HCT116 (cell line): Measurements from ENCODE around the gene EFCAB5. TPM values are rescaled to one million over a fixed set of nuclear protein-coding genes. Genes with fewer than 3 reads are reported as not detected.

Experiments
- ATAC-seq: fragments of 200-7000 bp; cut with Tn5 transposase; 2 replicates; pipeline ENCODE4 v1.9.1; 2020; ENCODE audit warnings: mild to moderate bottlenecking, moderate library complexity
- BruUV-seq: library from RNA; stranded (reverse); fragments of 400-500 nt; replicated peaks from 2 replicates; lab custom pipeline; 2021; lab: Mats Ljungman, UMichigan
- CTCF ChIA-PET: fragments of 300-600 bp; sonication (Branson Sonifier 250); formaldehyde crosslinking; loops from one replicate; lab custom pipeline; 2021; ENCODE audit warnings: antibody characterized with exemption; lab: Charles Lee
- POLR2A ChIA-PET: fragments of 300-600, 350-600 bp; sonication (Branson Sonifier 250); formaldehyde crosslinking; loops from one replicate; lab custom pipeline; 2021; ENCODE audit warnings: antibody characterized with exemption; lab: Charles Lee
- RAD21 ChIA-PET, 2 experiments: fragments of 300-600 bp; sonication (Branson Sonifier 250); formaldehyde crosslinking; loops; one replicate each; lab custom pipeline; 2023; ENCODE audit warnings: low total read pairs in 2 of 2; ENCODE audit not compliant: uncharacterized antibody in 2 of 2, unreplicated experiment in 2 of 2, low non-redundant PET in 1 of 2; lab: Charles Lee
- DNase-seq: peaks from one replicate; pipeline ENCODE4 v3.0.0-alpha.2; 2010; ENCODE audit warnings: low read depth, low spot score
- H2AFZ ChIP-seq: fragments of 200-600 bp; shearing (Covaris generic), sonication (generic); 2 replicates; pipeline ENCODE4 v1.6.1; 2017; ENCODE audit warnings: low read depth, mixed run types, mixed read lengths, antibody characterized with exemption, low read length; ENCODE audit not compliant: poor library complexity, severe bottlenecking
- H3K27ac ChIP-seq: 2 replicates; pipeline ENCODE4 v1.5.1; 2012; ENCODE audit warnings: low read depth, low read length
- H3K27me3 ChIP-seq: fragments of 200-600 bp; sonication (generic); 2 replicates; pipeline ENCODE4 v1.6.1; 2016; ENCODE audit warnings: mixed run types, low read length, mixed read lengths; ENCODE audit not compliant: insufficient read depth
- H3K36me3 ChIP-seq, 2 experiments: fragments of 200-500 bp in 1 of 2; fragments of 200-600 bp in 1 of 2; sonication (Bioruptor generic) in 1 of 2; sonication (generic) in 1 of 2; 2 replicates each; pipeline versions ENCODE4 v1.5.1 to v1.6.1; 2014 to 2016; ENCODE audit warnings: low read length in 2 of 2, inconsistent platforms in 1 of 2, mixed read lengths in 1 of 2, mixed run types in 1 of 2; ENCODE audit not compliant: insufficient read depth in 2 of 2, control insufficient read depth in 1 of 2
- H3K4me1 ChIP-seq, 2 experiments: fragments of 200-600 bp in 1 of 2; sonication (generic) in 1 of 2; 2 replicates each; pipeline versions ENCODE4 v1.5.1 to v1.6.1; 2012 to 2017; ENCODE audit warnings: low read length in 2 of 2, inconsistent platforms in 1 of 2, mild to moderate bottlenecking in 1 of 2, mixed read lengths in 1 of 2, mixed run types in 1 of 2, moderate library complexity in 1 of 2; ENCODE audit not compliant: insufficient read depth in 2 of 2, control insufficient read depth in 1 of 2
- H3K4me2 ChIP-seq: fragments of 200-600 bp; sonication (generic); 2 replicates; pipeline ENCODE4 v1.6.1; 2017; ENCODE audit warnings: mixed run types, low read length, mixed read lengths
- H3K4me3 ChIP-seq, 2 experiments: fragments of 200-600 bp in 1 of 2; sonication (generic) in 1 of 2; replicated peaks in 1 of 2; 2 replicates each; pipeline ENCODE4 v1.5.1; 2011 to 2016; ENCODE audit warnings: low read length in 2 of 2, control low read depth in 1 of 2, low read depth in 1 of 2, mild to moderate bottlenecking in 1 of 2, mixed read lengths in 1 of 2, mixed run types in 1 of 2
- H3K79me2 ChIP-seq: fragments of 200-600 bp; sonication (generic); 2 replicates; pipeline ENCODE4 v1.6.1; 2017; ENCODE audit warnings: mild to moderate bottlenecking, mixed run types, low read length, moderate library complexity, mixed read lengths; ENCODE audit not compliant: insufficient read depth
- H3K9ac ChIP-seq: fragments of 200-600 bp; sonication (generic); 2 replicates; pipeline ENCODE4 v1.6.1; 2016; ENCODE audit warnings: low read length, mixed read lengths
- H3K9me2 ChIP-seq: fragments of 200-600 bp; sonication (generic), shearing (Covaris generic); 2 replicates; pipeline ENCODE4 v1.6.1; 2017; ENCODE audit warnings: mixed run types, mild to moderate bottlenecking, moderate library complexity; ENCODE audit not compliant: insufficient read depth
- H3K9me3 ChIP-seq, 2 experiments: fragments of 200-500 bp in 1 of 2; fragments of 200-600 bp in 1 of 2; sonication (Bioruptor generic) in 1 of 2; sonication (generic) in 1 of 2; 2 replicates each; pipeline ENCODE4 v1.6.1; 2014 to 2017; ENCODE audit warnings: low read length in 2 of 2, mixed read lengths in 2 of 2, inconsistent platforms in 1 of 2, low read depth in 1 of 2, mild to moderate bottlenecking in 1 of 2, mixed run types in 1 of 2, moderate library complexity in 1 of 2; ENCODE audit not compliant: control insufficient read depth in 1 of 2, insufficient read depth in 1 of 2
- H4K20me1 ChIP-seq: fragments of 200-600 bp; sonication (generic), shearing (Covaris generic); 2 replicates; pipeline ENCODE4 v1.6.1; 2017; ENCODE audit warnings: mixed run types, mild to moderate bottlenecking, moderate library complexity; ENCODE audit not compliant: insufficient read depth
- CBX3 ChIP-seq: IDR thresholded peaks from 2 replicates; pipeline ENCODE4 v1.6.1; 2012; ENCODE audit warnings: low read depth
- CEBPB ChIP-seq: IDR thresholded peaks from 2 replicates; pipeline ENCODE4 v1.6.1; 2012; ENCODE audit warnings: low read depth
- ELF1 ChIP-seq: IDR thresholded peaks from 2 replicates; pipeline ENCODE4 v1.6.1; 2012; ENCODE audit warnings: low read depth, borderline replicate concordance
- EZH2 ChIP-seq: fragments of 200-600 bp; sonication (generic); IDR thresholded peaks from 2 replicates; pipeline ENCODE4 v1.6.1; 2017; ENCODE audit warnings: antibody characterized with exemption, mixed run types
- RAD21 ChIP-seq: IDR thresholded peaks from 2 replicates; pipeline ENCODE4 v1.6.1; 2012; ENCODE audit warnings: low read depth, mild to moderate bottlenecking
- TCF7L2 ChIP-seq: IDR thresholded peaks from 2 replicates; pipeline ENCODE4 v1.7.0; 2011; ENCODE audit warnings: borderline replicate concordance, inconsistent platforms; ENCODE audit not compliant: insufficient read depth, insufficient read length; ENCODE audit errors: extremely low read depth
- ZFX ChIP-seq: fragments of 450-650 bp; IDR thresholded peaks from 2 replicates; pipeline ENCODE4 v1.6.1; 2017
- intact Hi-C: fragments of 100-400 bp; cut with micrococcal nuclease; formaldehyde crosslinking; loops from 2 replicates; pipeline ENCODE4 v1.10.0; 2022
- total RNA-seq: library from RNA; stranded (reverse); gene quantifications from one replicate; pipeline ENCODE4 v1.2.1, GENCODE V29; 2021; ENCODE audit not compliant: unreplicated experiment
- TF ChIP-seq, protein P1 (sequence below): IDR thresholded peaks from 2 replicates; pipeline ENCODE4 v1.6.1; 2011; ENCODE audit warnings: mild to moderate bottlenecking, low read length, moderate library complexity; ENCODE audit not compliant: insufficient replicate concordance; ENCODE audit errors: extremely low read depth
- TF ChIP-seq, protein P2 (sequence below): IDR thresholded peaks from 2 replicates; pipeline ENCODE4 v1.6.1; 2012; ENCODE audit warnings: low read depth

EFCAB5 gene
- total RNA-seq, 1 experiment from 2014 or later = 0.17 TPM

DNA sequence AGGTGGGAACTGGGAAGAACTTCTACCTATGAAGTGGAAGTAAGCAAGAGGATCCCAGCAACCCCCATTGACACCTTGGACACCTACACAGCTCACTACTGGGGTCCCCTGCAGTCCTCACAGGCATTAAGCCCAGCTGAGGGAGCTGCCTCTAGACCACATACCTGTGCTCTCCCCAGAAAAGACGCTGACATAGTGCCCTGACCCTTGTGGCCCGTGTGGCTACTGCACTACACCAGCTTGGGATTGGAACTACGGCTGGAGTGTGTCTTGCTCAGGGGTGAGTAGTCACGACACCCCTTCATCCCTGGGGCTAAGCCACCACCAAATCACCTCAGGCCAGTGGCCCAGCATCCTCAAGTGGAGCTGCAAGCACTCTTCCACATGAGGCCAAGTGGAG is 120.9 kb downstream of the EFCAB5 start:
- ChIA-PET POLR2A (no interaction called here), CTCF (no interaction called here), RAD21 (no interaction called here)
- no TSS peak for BruUV-seq
- intact Hi-C loops = no loop called here
- TF ChIP-seq, protein P1, sequence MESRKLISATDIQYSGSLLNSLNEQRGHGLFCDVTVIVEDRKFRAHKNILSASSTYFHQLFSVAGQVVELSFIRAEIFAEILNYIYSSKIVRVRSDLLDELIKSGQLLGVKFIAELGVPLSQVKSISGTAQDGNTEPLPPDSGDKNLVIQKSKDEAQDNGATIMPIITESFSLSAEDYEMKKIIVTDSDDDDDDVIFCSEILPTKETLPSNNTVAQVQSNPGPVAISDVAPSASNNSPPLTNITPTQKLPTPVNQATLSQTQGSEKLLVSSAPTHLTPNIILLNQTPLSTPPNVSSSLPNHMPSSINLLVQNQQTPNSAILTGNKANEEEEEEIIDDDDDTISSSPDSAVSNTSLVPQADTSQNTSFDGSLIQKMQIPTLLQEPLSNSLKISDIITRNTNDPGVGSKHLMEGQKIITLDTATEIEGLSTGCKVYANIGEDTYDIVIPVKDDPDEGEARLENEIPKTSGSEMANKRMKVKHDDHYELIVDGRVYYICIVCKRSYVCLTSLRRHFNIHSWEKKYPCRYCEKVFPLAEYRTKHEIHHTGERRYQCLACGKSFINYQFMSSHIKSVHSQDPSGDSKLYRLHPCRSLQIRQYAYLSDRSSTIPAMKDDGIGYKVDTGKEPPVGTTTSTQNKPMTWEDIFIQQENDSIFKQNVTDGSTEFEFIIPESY = no peak
- TF ChIP-seq CEBPB = no peak
- no peak for TF ChIP-seq CBX3
- TF ChIP-seq RAD21 = no peak
- TF ChIP-seq EZH2 = no peak
- TF ChIP-seq, protein P2, sequence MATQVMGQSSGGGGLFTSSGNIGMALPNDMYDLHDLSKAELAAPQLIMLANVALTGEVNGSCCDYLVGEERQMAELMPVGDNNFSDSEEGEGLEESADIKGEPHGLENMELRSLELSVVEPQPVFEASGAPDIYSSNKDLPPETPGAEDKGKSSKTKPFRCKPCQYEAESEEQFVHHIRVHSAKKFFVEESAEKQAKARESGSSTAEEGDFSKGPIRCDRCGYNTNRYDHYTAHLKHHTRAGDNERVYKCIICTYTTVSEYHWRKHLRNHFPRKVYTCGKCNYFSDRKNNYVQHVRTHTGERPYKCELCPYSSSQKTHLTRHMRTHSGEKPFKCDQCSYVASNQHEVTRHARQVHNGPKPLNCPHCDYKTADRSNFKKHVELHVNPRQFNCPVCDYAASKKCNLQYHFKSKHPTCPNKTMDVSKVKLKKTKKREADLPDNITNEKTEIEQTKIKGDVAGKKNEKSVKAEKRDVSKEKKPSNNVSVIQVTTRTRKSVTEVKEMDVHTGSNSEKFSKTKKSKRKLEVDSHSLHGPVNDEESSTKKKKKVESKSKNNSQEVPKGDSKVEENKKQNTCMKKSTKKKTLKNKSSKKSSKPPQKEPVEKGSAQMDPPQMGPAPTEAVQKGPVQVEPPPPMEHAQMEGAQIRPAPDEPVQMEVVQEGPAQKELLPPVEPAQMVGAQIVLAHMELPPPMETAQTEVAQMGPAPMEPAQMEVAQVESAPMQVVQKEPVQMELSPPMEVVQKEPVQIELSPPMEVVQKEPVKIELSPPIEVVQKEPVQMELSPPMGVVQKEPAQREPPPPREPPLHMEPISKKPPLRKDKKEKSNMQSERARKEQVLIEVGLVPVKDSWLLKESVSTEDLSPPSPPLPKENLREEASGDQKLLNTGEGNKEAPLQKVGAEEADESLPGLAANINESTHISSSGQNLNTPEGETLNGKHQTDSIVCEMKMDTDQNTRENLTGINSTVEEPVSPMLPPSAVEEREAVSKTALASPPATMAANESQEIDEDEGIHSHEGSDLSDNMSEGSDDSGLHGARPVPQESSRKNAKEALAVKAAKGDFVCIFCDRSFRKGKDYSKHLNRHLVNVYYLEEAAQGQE = no peak
- no peak for TF ChIP-seq ZFX
- no peak for TF ChIP-seq TCF7L2
- TF ChIP-seq ELF1 = no peak
- Histone ChIP-seq H3K4me2 (no peak overlapping the region), H2AFZ (no peak overlapping the region), H3K9ac (no peak overlapping the region), H3K27me3 (no peaks in the 10 kb centered on the region), H4K20me1 (no peaks in the 10 kb centered on the region), H3K4me1 (no peaks in the 10 kb centered on the region), H3K36me3 (no peaks in the 10 kb centered on the region), H3K4me3 (no peak overlapping the region), H3K9me2 (no peaks in the 10 kb centered on the region), H3K79me2 (no peaks in the 10 kb centered on the region), H3K27ac (no peak overlapping the region), H3K9me3 (0 out of 4 replicates have a peak, but pooled peaks cover 0 to 12% of the 10 kb centered on the region in 2 experiments)
- ATAC-seq (no peak), DNase-seq (no peak)
